Neutrophil (primary cell): ENCODE results near the gene ASCL2.

Source experiments
- H3K27ac ChIP-seq: fragments of 200-600 bp; sonication (generic); 2 replicates; pipeline ENCODE4 v1.5.1; 2016; ENCODE audit warnings: mild to moderate bottlenecking, moderate library complexity
- H3K27me3 ChIP-seq: fragments of 200-600 bp; sonication (generic); 2 replicates; pipeline ENCODE4 v1.6.0; 2016; ENCODE audit warnings: mild to moderate bottlenecking
- H3K36me3 ChIP-seq: fragments of 200-600 bp; sonication (generic); 2 replicates; pipeline ENCODE4 v1.5.1; 2017
- H3K4me1 ChIP-seq, 2 experiments: fragments of 200-600 bp in 1 of 2; sonication (generic) in 1 of 2; 1 replicate in 1 of 2; 2 replicates in 1 of 2; pipeline versions ENCODE4 v1.5.1 to v1.6.1; 2013 to 2016; ENCODE audit warnings: low read depth in 1 of 2, low read length in 1 of 2, mild to moderate bottlenecking in 1 of 2, moderate library complexity in 1 of 2; ENCODE audit not compliant: control insufficient read depth in 1 of 2, insufficient read depth in 1 of 2
- H3K4me3 ChIP-seq, 2 experiments: fragments of 200-600 bp in 1 of 2; sonication (generic) in 1 of 2; 1 replicate in 1 of 2; 2 replicates in 1 of 2; pipeline ENCODE4 v1.5.1; 2013 to 2016; ENCODE audit warnings: low read depth in 1 of 2, low read length in 1 of 2, mild to moderate bottlenecking in 1 of 2, moderate library complexity in 1 of 2
- H3K9me3 ChIP-seq: fragments of 200-600 bp; sonication (generic); 2 replicates; pipeline ENCODE4 v1.5.1; 2016
- CTCF ChIP-seq: fragments of 200-600 bp; sonication (generic); IDR thresholded peaks from 2 replicates; pipeline ENCODE4 v1.5.1; 2016; ENCODE audit warnings: antibody characterized with exemption

ASCL2 gene

GRCh38 chr11:2297623-2298030 lies 27.2 kb upstream of the ASCL2 start:
- H3K4me3 ChIP-seq: no peak overlapping the region
- H3K36me3 ChIP-seq: peaks cover 41% of the 10 kb centered on the region
- peak overlapping the region; percentile 97 for H3K27ac ChIP-seq
- peaks cover 10% of the 10 kb centered on the region for H3K27me3 ChIP-seq
- peaks cover 28 to 45% of the 10 kb centered on the region in 2 experiments for H3K4me1 ChIP-seq
- no peak for TF ChIP-seq CTCF
- no peaks in the 10 kb centered on the region for H3K9me3 ChIP-seq

GRCh38 chr11:2296913-2297622 lies 26.7 kb upstream of the ASCL2 start:
- Histone ChIP-seq H3K4me1 (peaks cover 23 to 40% of the 10 kb centered on the region in 2 experiments), H3K27ac (peak overlapping the region; percentile 97), H3K36me3 (peaks cover 41% of the 10 kb centered on the region), H3K27me3 (peaks cover 10% of the 10 kb centered on the region), H3K4me3 (no peak overlapping the region), H3K9me3 (no peaks in the 10 kb centered on the region)
- TF ChIP-seq CTCF: no peak

GRCh38 chr11:2295971-2296912 lies 25.9 kb upstream of the ASCL2 start:
- H3K27ac ChIP-seq: peak overlapping the region; percentile 97
- H3K9me3 ChIP-seq: no peaks in the 10 kb centered on the region
- peaks cover 10% of the 10 kb centered on the region for H3K27me3 ChIP-seq
- peaks cover 41% of the 10 kb centered on the region for H3K36me3 ChIP-seq
- H3K4me3 ChIP-seq: no peak overlapping the region
- TF ChIP-seq CTCF: no peak
- H3K4me1 ChIP-seq: peaks cover 18 to 32% of the 10 kb centered on the region in 2 experiments

GRCh38 chr11:2294926-2295290 lies 24.5 kb upstream of the ASCL2 start:
- H3K27ac ChIP-seq: peak overlapping the region; percentile 35
- H3K36me3 ChIP-seq: peaks cover 41% of the 10 kb centered on the region
- H3K4me1 ChIP-seq: peaks cover 8 to 20% of the 10 kb centered on the region in 2 experiments
- H3K4me3 ChIP-seq: no peak overlapping the region
- H3K27me3 ChIP-seq: peaks cover 10% of the 10 kb centered on the region
- no peaks in the 10 kb centered on the region for H3K9me3 ChIP-seq
- TF ChIP-seq CTCF: no peak

- TF ChIP-seq CTCF: no peak
- Histone ChIP-seq H3K4me3 (no peak overlapping the region), H3K27ac (peak overlapping the region; percentile 35), H3K9me3 (no peaks in the 10 kb centered on the region), H3K4me1 (peaks cover 2 to 14% of the 10 kb centered on the region in 2 experiments), H3K36me3 (peaks cover 39% of the 10 kb centered on the region), H3K27me3 (peaks cover 15% of the 10 kb centered on the region)
Observed at GRCh38 chr11:2293984-2294925, 23.9 kb upstream of the ASCL2 start.
